Endothelial cell of umbilical vein (primary cell): ENCODE results near the gene EIF3B.

Source experiments
- EZH2 ChIP-seq: IDR thresholded peaks from 2 replicates; pipeline ENCODE4 v1.6.1; 2012; ENCODE audit warnings: borderline replicate concordance, low read depth, mild to moderate bottlenecking, moderate library complexity, low read length, inconsistent platforms; ENCODE audit not compliant: severe bottlenecking
- MAX ChIP-seq: IDR thresholded peaks from 2 replicates; pipeline ENCODE4 v1.6.1; 2011; ENCODE audit not compliant: insufficient read depth, insufficient read length
- MYC ChIP-seq: IDR thresholded peaks from one replicate; pipeline ENCODE4 v1.6.1; 2011; ENCODE audit warnings: mild to moderate bottlenecking, low read depth, low read length
- POLR2A ChIP-seq: IDR thresholded peaks from 2 replicates; pipeline ENCODE4 v1.6.1; 2012; ENCODE audit warnings: low read depth, mild to moderate bottlenecking, control low read depth, low read length
- POLR2AphosphoS5 ChIP-seq: IDR thresholded peaks from 2 replicates; pipeline ENCODE4 v1.6.1; 2012; ENCODE audit warnings: low read depth, mild to moderate bottlenecking, control low read depth, low read length, moderate library complexity; ENCODE audit not compliant: insufficient read depth
- TF ChIP-seq, protein P1 (sequence below), 2 donors: IDR thresholded peaks; 1 replicate in 1 of 2; 2 replicates in 1 of 2; pipeline ENCODE4 v1.5.1; 2011; ENCODE audit warnings: low read length in 2 of 2, mild to moderate bottlenecking in 2 of 2, moderate library complexity in 2 of 2, control low read depth in 1 of 2, inconsistent platforms in 1 of 2, low read depth in 1 of 2; ENCODE audit not compliant: insufficient read depth in 1 of 2; ENCODE audit errors: extremely low read depth in 1 of 2

GRCh38 chr7:2381881-2382509, 27.4 kb downstream of the EIF3B start:
- TF ChIP-seq MYC = no peak
- TF ChIP-seq, protein P1, sequence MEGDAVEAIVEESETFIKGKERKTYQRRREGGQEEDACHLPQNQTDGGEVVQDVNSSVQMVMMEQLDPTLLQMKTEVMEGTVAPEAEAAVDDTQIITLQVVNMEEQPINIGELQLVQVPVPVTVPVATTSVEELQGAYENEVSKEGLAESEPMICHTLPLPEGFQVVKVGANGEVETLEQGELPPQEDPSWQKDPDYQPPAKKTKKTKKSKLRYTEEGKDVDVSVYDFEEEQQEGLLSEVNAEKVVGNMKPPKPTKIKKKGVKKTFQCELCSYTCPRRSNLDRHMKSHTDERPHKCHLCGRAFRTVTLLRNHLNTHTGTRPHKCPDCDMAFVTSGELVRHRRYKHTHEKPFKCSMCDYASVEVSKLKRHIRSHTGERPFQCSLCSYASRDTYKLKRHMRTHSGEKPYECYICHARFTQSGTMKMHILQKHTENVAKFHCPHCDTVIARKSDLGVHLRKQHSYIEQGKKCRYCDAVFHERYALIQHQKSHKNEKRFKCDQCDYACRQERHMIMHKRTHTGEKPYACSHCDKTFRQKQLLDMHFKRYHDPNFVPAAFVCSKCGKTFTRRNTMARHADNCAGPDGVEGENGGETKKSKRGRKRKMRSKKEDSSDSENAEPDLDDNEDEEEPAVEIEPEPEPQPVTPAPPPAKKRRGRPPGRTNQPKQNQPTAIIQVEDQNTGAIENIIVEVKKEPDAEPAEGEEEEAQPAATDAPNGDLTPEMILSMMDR (IDR thresholded peaks at IDR 0.05; ENCODE audit: extremely low read depth in 1 of 2, insufficient read depth in 1 of 2, low read depth in 1 of 2, low read length in 2 of 2) = no peak
- TF ChIP-seq POLR2A = no peak
- no peak for TF ChIP-seq EZH2
- no peak for TF ChIP-seq MAX
- TF ChIP-seq POLR2AphosphoS5 = no peak
